ACC112 (cell line): ENCODE results near the gene MGRN1.
"Not testable (repeated sequence)": the region's sequence is repeated elsewhere in the genome, so short reads cannot be mapped to it uniquely, and the experiment has no call there.

ENCODE experiments used
- H2AFZ ChIP-seq: fragments of 200-600 bp; sonication (generic); one replicate; pipeline ENCODE4 v1.6.0; 2017; ENCODE audit warnings: antibody characterized with exemption, low read length; ENCODE audit not compliant: unreplicated experiment
- H3K27ac ChIP-seq: fragments of 200-600 bp; sonication (generic); 2 replicates; pipeline ENCODE4 v1.5.1; 2014; ENCODE audit warnings: low read depth, mild to moderate bottlenecking, antibody characterized with exemption, low read length, moderate library complexity
- H3K27me3 ChIP-seq: fragments of 200-600 bp; sonication (generic); 2 replicates; pipeline ENCODE4 v1.6.1; 2014; ENCODE audit warnings: mild to moderate bottlenecking, antibody characterized with exemption, low read length, moderate library complexity, mixed read lengths; ENCODE audit not compliant: insufficient read depth
- H3K36me3 ChIP-seq: fragments of 200-600 bp; sonication (generic); 2 replicates; pipeline ENCODE4 v1.6.1; 2016; ENCODE audit warnings: mild to moderate bottlenecking, antibody characterized with exemption, low read length, moderate library complexity, mixed read lengths; ENCODE audit not compliant: insufficient read depth
- H3K4me1 ChIP-seq: fragments of 200-600 bp; sonication (generic); one replicate; pipeline ENCODE4 v1.6.1; 2016; ENCODE audit warnings: low read length, mixed read lengths; ENCODE audit not compliant: insufficient read depth, unreplicated experiment, control insufficient read depth
- H3K4me3 ChIP-seq: fragments of 200-600 bp; sonication (generic); 2 replicates; pipeline ENCODE4 v1.5.1; 2014; ENCODE audit warnings: mild to moderate bottlenecking, low read depth, low read length
- H3K79me2 ChIP-seq: fragments of 200-600 bp; sonication (generic); one replicate; pipeline ENCODE4 v1.6.0; 2016; ENCODE audit warnings: low read length; ENCODE audit not compliant: control insufficient read depth, unreplicated experiment, insufficient read depth

The MGRN1 gene

GRCh38 chr16:4641895-4642294 is 17.3 kb downstream of the MGRN1 start:
- no peak overlapping the region for H3K4me3 ChIP-seq
- H3K27ac ChIP-seq = no peak overlapping the region
- no peak overlapping the region for H2AFZ ChIP-seq
- no peaks in the 10 kb centered on the region for H3K4me1 ChIP-seq
- peaks cover 60% of the 10 kb centered on the region for H3K79me2 ChIP-seq
- no peaks in the 10 kb centered on the region for H3K27me3 ChIP-seq
- H3K36me3 ChIP-seq = 0 out of 2 replicates have a peak, but pooled peaks cover 2% of the 10 kb centered on the region

DNA sequence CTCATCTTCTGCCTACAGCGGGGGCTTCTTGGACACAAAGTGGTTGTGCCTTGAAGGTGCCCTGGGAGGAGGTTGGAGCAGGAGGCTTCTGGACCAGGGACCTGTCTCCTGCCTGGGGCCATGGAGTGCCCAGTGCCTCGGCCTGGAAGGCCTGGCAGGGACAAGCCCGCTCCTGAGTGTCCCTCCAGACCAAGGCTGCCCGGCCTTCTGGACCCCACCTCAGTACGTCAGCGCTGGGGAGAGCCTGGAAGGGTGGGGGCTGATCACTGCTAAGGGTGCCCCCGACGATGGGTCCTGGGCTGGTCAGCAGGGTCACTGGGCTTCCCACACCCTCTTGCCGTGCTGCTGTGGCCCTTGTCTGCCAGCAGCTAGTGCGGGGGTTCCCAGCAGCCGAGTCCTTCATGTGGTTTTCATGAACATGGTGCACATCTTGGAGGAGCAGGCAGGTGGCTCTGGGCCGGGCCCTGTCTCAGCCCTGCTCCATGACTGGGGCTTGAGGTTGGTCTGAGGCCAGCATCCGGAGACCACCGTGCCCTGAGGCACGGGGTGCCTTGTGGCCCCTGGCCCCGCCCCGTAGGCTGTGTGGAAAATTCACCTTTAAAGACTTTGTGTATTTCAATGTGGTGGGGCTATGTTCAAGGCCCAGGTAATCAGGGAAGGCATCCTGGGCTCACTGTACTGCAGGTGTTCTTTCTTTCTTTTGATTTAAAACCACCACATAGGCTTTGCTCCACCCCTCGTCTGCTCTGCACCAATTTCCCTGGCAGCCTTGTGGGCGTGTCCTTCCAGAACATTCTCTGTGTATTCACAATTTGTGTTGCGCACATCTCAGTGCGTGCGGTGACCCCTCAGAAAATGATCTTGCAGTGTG is 22.4 kb downstream of the MGRN1 start:
- H3K4me3 ChIP-seq = no peak overlapping the region
- H3K36me3 ChIP-seq = peaks cover 8% of the 10 kb centered on the region; the same call in 1 of the 2 replicates
- H3K79me2 ChIP-seq = peaks cover 39% of the 10 kb centered on the region
- no peaks in the 10 kb centered on the region for H3K4me1 ChIP-seq
- H3K27ac ChIP-seq = no peak overlapping the region
- no peak overlapping the region for H2AFZ ChIP-seq
- no peaks in the 10 kb centered on the region for H3K27me3 ChIP-seq

DNA sequence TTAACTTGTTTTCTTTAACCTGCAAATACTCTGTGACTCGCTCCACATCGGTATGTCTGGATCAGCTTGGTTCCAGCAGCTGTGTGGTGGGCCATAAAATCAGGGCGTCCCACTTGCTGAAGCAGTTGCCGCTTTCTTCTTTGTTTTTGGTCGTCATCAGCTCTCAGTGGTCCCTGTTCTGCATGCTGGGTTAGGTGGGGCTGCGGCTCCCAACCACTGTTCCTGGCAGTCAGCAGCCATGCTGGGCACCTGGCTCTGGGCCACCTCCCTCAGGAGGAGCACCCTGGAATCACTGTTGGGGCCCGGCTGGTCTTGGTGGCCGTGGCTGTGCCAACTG is 23.0 kb downstream of the MGRN1 start:
- Histone ChIP-seq H3K36me3 (peaks cover 8% of the 10 kb centered on the region; the same call in 1 of the 2 replicates), H3K4me3 (no peak overlapping the region), H3K4me1 (no peaks in the 10 kb centered on the region), H3K27me3 (no peaks in the 10 kb centered on the region), H3K79me2 (peaks cover 37% of the 10 kb centered on the region), H3K27ac (no peak overlapping the region), H2AFZ (no peak overlapping the region)

- Histone ChIP-seq H3K79me2 (peaks cover 33% of the 10 kb centered on the region), H3K4me3 (no peak overlapping the region), H2AFZ (no peak overlapping the region), H3K36me3 (peaks cover 8% of the 10 kb centered on the region; the same call in 1 of the 2 replicates), H3K27ac (no peak overlapping the region), H3K27me3 (no peaks in the 10 kb centered on the region), H3K4me1 (no peaks in the 10 kb centered on the region)
Observed at GRCh38 chr16:4648917-4649316, 24.3 kb downstream of the MGRN1 start.

GRCh38 chr16:4649744-4650442 is 25.3 kb downstream of the MGRN1 start:
- Histone ChIP-seq H3K79me2 (peaks cover 30% of the 10 kb centered on the region), H3K27ac (no peak overlapping the region), H3K36me3 (peaks cover 8% of the 10 kb centered on the region; the same call in 1 of the 2 replicates), H2AFZ (no peak overlapping the region), H3K27me3 (no peaks in the 10 kb centered on the region), H3K4me3 (no peak overlapping the region), H3K4me1 (no peaks in the 10 kb centered on the region)

GRCh38 chr16:4650443-4651074 is 25.9 kb downstream of the MGRN1 start:
- not testable (repeated sequence) for H3K36me3 ChIP-seq, H3K27ac ChIP-seq
- H3K79me2 ChIP-seq = peaks cover 25% of the 10 kb centered on the region

DNA sequence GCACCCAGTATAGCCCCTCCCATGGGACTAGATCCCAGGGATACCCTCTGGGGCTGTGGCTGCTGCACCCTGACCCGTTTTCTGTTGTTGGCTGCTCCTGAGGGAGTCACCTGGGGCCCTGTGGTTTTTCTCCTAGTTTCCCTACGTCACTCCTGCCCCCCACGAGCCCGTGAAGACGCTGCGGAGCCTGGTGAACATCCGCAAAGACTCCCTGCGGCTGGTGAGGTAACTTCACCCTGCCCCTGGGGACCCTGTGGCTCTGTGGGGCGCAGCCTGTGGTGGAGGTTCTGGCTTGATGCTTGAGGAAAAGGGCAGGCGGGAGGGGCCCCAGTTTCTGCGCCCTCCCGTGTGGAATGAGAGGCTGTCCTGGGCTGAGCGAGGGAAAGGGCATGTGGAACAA is 27.2 kb downstream of the MGRN1 start:
- peaks cover 6% of the 10 kb centered on the region; the same call in 1 of the 2 replicates for H3K36me3 ChIP-seq

More at GRCh38 chr16:4650443-4651074, 25.9 kb downstream of the MGRN1 start:
- not testable (repeated sequence) for H3K4me3 ChIP-seq, H2AFZ ChIP-seq, H3K4me1 ChIP-seq, H3K27me3 ChIP-seq

GRCh38 chr16:4652561-4652960 is 27.9 kb downstream of the MGRN1 start:
- Histone ChIP-seq H3K79me2 (peaks cover 11% of the 10 kb centered on the region), H3K4me3 (no peak overlapping the region), H2AFZ (no peak overlapping the region), H3K27me3 (no peaks in the 10 kb centered on the region), H3K4me1 (no peaks in the 10 kb centered on the region), H3K27ac (no peak overlapping the region), H3K36me3 (peaks cover 3% of the 10 kb centered on the region; the same call in 1 of the 2 replicates)

More for the DNA sequence above, 27.2 kb downstream of the MGRN1 start:
- H3K79me2 ChIP-seq = peaks cover 18% of the 10 kb centered on the region
- H3K27me3 ChIP-seq = no peaks in the 10 kb centered on the region
- H3K27ac ChIP-seq = no peak overlapping the region
- H3K4me1 ChIP-seq = no peaks in the 10 kb centered on the region
- no peak overlapping the region for H2AFZ ChIP-seq
- H3K4me3 ChIP-seq = no peak overlapping the region

DNA sequence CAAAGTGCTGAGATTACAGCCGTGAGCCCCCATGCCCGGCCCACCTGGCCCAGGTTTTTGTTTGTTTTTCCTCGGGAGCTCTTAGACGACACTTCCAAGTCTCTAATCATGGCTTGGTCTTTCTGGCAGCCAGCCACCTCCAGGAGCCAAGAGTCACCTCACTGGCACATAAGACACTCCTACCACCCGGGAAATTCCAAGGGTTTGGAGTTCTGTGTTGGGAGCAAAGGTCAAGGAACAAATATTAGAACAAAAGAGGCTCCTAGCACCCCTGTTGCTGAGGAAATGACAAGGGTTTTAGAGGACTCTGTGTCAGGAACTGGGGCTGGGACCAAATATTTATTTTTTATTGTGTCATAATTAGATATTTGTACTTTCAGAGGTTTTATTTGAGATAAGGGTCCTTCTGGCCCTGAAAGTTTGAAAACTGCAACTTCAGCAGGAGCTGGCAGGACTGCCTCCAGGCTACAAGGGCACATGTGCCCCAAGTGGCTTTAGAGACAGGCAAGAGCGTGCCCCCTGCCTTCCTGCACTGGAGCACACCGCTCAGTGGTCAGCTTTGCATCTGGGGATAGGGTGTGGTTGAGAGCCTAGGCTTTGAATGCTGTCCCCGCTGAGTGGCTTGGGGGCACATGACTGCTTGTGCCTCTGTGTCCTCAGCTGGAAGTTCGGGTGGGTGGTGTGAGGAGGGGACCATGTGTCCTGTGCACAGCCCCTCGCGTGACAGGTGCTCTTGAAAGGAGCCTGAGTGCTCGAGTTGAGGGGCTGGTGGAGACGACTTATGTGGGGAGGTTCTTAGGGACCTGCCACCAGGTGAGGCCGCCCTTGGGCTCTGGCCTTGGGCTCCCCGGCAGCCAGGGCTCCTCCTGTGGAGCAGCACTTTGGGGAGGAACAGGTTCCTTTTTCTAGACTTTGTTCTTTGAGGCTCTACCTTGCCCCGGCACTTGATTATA is 29.7 kb downstream of the MGRN1 start:
- H3K4me3 ChIP-seq = no peak overlapping the region
- H2AFZ ChIP-seq = no peak overlapping the region
- H3K36me3 ChIP-seq = 0 out of 2 replicates have a peak, but pooled peaks cover 4% of the 10 kb centered on the region
- peaks cover under 1% of the 10 kb centered on the region for H3K79me2 ChIP-seq
- no peaks in the 10 kb centered on the region for H3K4me1 ChIP-seq
- no peaks in the 10 kb centered on the region for H3K27me3 ChIP-seq
- no peak overlapping the region for H3K27ac ChIP-seq
